HepG2 (cell line): ENCODE results near the gene NARF. TPM values are rescaled to one million over a fixed set of nuclear protein-coding genes. Genes with fewer than 3 reads are reported as not detected.

ENCODE experiments used
- MEIS1 ChIP-seq: sonication (generic); formaldehyde crosslinking; IDR thresholded peaks from 2 replicates; pipeline ENCODE4 v1.9.0; 2021; ENCODE audit warnings: mild to moderate bottlenecking, missing genetic modification reagents, moderate library complexity, borderline replicate concordance
- NFATC3 ChIP-seq: sonication (generic); formaldehyde crosslinking; IDR thresholded peaks from 2 replicates; pipeline ENCODE4 v1.5.1; 2020; ENCODE audit warnings: mild to moderate bottlenecking, missing genetic modification reagents
- RFXAP ChIP-seq: sonication (generic); formaldehyde crosslinking; IDR thresholded peaks from 2 replicates; pipeline ENCODE4 v1.4.0; 2020; ENCODE audit warnings: missing genetic modification reagents, borderline replicate concordance
- ZFP41 ChIP-seq: sonication (generic); formaldehyde crosslinking; IDR thresholded peaks from 2 replicates; pipeline ENCODE4 v1.4.0; 2020; ENCODE audit warnings: mild to moderate bottlenecking, missing genetic modification reagents, borderline replicate concordance
- ZNF7 ChIP-seq: IDR thresholded peaks from 2 replicates; pipeline ENCODE4 v1.6.1; 2016; ENCODE audit warnings: missing biosample characterization, missing genetic modification reagents
- ZNF781 ChIP-seq: sonication (generic); formaldehyde crosslinking; IDR thresholded peaks from 2 replicates; pipeline ENCODE4 v1.5.1; 2020; ENCODE audit warnings: borderline replicate concordance, mild to moderate bottlenecking, missing genetic modification reagents; ENCODE audit errors: not compliant biosample characterization
- polyA plus RNA-seq, 8 experiments: library from polyadenylated mRNA; depleted of rRNA in 3 of 8; stranded (reverse) in 7 of 8; unstranded in 1 of 8; fragments of >200 nt; fragmentation: Illumina TruSeq in 4 of 8; extraction: Trizol in 4 of 8; gene quantifications; 2 replicates each; pipeline versions ENCODE4 v1.2.1 to v1.2.3, GENCODE V29; 2011 to 2016; ENCODE audit warnings: low read depth in 4 of 8, missing spikeins in 1 of 8, mixed read lengths in 1 of 8; ENCODE audit not compliant: insufficient read depth in 1 of 8
- total RNA-seq, 5 experiments: library from RNA; depleted of rRNA; stranded (reverse); fragments of >200 nt; fragmentation: Illumina TruSeq; extraction: Trizol; gene quantifications; 2 replicates each; pipeline ENCODE4 v1.2.3, GENCODE V29; 2016; ENCODE audit warnings: low read depth in 1 of 5
- TF ChIP-seq, protein P1 (sequence below): sonication (generic); formaldehyde crosslinking; IDR thresholded peaks from 2 replicates; pipeline ENCODE4 v1.5.0; 2020; ENCODE audit warnings: missing genetic modification reagents
- TF ChIP-seq, protein P2 (sequence below): sonication (generic); formaldehyde crosslinking; IDR thresholded peaks from 2 replicates; pipeline ENCODE4 v1.5.0; 2020; ENCODE audit warnings: missing genetic modification reagents
- TF ChIP-seq, protein P3 (sequence below): sonication (generic); formaldehyde crosslinking; IDR thresholded peaks from 2 replicates; pipeline ENCODE4 v1.8.1; 2022; ENCODE audit warnings: low read depth, mild to moderate bottlenecking, missing genetic modification reagents
- TF ChIP-seq, protein P4 (sequence below): sonication (generic); formaldehyde crosslinking; IDR thresholded peaks from 2 replicates; pipeline ENCODE4 v1.4.0; 2020; ENCODE audit warnings: missing genetic modification reagents, borderline replicate concordance
- TF ChIP-seq, protein P5 (sequence below): sonication (generic); formaldehyde crosslinking; IDR thresholded peaks from 2 replicates; pipeline ENCODE4 v1.4.0; 2020; ENCODE audit warnings: missing genetic modification reagents
- TF ChIP-seq, protein P6 (sequence below), 2 experiments: sonication (generic) in 1 of 2; formaldehyde crosslinking in 1 of 2; IDR thresholded peaks; 2 replicates each; pipeline versions ENCODE4 v1.4.0 to v1.6.1; 2018 to 2020; ENCODE audit warnings: missing genetic modification reagents in 2 of 2, borderline replicate concordance in 1 of 2, low read depth in 1 of 2, mild to moderate bottlenecking in 1 of 2, missing biosample characterization in 1 of 2

Gene NARF
- total and polyA plus RNA-seq, 2 of the 13 experiments (the other 11 are each of a cell fraction or from before 2014, with no cell fraction given), result 61.1 to 144 TPM

DNA sequence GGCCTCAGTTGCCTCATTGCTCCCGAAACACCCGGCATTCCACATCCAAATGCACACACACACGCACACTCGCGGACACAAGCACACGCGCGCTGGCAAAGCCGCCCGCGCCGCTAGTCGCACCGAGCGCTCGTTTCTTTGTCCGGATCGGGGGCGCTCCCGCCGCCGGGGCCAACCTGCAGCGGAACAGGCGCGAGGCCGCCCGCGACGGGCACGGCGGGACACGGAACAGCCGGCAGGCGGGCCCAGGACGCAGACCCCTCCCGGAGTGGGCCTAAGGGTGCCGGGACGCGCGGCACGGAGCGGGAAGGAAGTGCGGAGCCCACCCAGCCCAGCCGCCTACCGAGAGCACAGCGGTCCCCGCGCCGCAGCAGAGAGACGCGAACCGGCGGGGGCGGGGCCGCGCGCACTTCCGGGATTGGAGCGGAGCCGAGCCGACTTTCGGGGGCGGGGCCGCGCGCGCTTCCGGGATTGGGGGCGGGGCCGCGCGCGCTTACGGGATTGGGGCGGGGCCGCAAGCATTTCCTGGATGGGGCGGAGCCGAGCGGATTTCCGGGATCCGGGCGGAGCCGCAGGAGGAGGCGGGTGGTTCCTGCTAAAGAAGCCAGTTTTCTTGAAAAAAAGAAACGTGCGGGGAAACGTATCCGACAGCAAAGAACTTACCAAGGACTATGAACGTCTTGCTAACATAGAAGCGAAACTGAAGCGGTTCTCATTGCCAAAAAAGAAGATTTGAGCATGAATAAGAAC is 8.0 kb upstream of the NARF start, which contains the start of gene CYBC1 (continued):
- TF ChIP-seq, protein P1, sequence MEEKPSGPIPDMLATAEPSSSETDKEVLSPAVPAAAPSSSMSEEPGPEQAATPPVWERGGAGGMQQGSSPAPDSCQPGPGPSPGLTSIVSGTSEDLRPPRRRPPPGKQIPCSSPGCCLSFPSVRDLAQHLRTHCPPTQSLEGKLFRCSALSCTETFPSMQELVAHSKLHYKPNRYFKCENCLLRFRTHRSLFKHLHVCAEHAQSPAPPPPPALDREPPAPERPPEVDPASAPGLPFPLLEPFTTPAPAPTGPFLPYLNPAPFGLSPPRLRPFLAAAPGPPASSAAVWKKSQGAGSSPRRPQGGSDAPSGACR (CRISPR knock-in tag), result peak; percentile 51; the same call in 1 of the 2 replicates
- TF ChIP-seq MEIS1 (CRISPR knock-in tag), result no peak; the same call in 1 of the 2 replicates
- no peak for TF ChIP-seq ZNF7 (CRISPR knock-in tag)
- TF ChIP-seq RFXAP, result peak; percentile 78; the same call in 1 of the 2 replicates
- TF ChIP-seq ZNF781, result no peak
- TF ChIP-seq, protein P2, sequence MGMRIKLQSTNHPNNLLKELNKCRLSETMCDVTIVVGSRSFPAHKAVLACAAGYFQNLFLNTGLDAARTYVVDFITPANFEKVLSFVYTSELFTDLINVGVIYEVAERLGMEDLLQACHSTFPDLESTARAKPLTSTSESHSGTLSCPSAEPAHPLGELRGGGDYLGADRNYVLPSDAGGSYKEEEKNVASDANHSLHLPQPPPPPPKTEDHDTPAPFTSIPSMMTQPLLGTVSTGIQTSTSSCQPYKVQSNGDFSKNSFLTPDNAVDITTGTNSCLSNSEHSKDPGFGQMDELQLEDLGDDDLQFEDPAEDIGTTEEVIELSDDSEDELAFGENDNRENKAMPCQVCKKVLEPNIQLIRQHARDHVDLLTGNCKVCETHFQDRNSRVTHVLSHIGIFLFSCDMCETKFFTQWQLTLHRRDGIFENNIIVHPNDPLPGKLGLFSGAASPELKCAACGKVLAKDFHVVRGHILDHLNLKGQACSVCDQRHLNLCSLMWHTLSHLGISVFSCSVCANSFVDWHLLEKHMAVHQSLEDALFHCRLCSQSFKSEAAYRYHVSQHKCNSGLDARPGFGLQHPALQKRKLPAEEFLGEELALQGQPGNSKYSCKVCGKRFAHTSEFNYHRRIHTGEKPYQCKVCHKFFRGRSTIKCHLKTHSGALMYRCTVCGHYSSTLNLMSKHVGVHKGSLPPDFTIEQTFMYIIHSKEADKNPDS (CRISPR knock-in tag), result peak; percentile 66; the same call in 1 of the 2 replicates
- TF ChIP-seq, protein P3, sequence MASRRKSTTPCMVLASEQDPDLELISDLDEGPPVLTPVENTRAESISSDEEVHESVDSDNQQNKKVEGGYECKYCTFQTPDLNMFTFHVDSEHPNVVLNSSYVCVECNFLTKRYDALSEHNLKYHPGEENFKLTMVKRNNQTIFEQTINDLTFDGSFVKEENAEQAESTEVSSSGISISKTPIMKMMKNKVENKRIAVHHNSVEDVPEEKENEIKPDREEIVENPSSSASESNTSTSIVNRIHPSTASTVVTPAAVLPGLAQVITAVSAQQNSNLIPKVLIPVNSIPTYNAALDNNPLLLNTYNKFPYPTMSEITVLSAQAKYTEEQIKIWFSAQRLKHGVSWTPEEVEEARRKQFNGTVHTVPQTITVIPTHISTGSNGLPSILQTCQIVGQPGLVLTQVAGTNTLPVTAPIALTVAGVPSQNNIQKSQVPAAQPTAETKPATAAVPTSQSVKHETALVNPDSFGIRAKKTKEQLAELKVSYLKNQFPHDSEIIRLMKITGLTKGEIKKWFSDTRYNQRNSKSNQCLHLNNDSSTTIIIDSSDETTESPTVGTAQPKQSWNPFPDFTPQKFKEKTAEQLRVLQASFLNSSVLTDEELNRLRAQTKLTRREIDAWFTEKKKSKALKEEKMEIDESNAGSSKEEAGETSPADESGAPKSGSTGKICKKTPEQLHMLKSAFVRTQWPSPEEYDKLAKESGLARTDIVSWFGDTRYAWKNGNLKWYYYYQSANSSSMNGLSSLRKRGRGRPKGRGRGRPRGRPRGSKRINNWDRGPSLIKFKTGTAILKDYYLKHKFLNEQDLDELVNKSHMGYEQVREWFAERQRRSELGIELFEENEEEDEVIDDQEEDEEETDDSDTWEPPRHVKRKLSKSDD, result no peak
- TF ChIP-seq, protein P4, sequence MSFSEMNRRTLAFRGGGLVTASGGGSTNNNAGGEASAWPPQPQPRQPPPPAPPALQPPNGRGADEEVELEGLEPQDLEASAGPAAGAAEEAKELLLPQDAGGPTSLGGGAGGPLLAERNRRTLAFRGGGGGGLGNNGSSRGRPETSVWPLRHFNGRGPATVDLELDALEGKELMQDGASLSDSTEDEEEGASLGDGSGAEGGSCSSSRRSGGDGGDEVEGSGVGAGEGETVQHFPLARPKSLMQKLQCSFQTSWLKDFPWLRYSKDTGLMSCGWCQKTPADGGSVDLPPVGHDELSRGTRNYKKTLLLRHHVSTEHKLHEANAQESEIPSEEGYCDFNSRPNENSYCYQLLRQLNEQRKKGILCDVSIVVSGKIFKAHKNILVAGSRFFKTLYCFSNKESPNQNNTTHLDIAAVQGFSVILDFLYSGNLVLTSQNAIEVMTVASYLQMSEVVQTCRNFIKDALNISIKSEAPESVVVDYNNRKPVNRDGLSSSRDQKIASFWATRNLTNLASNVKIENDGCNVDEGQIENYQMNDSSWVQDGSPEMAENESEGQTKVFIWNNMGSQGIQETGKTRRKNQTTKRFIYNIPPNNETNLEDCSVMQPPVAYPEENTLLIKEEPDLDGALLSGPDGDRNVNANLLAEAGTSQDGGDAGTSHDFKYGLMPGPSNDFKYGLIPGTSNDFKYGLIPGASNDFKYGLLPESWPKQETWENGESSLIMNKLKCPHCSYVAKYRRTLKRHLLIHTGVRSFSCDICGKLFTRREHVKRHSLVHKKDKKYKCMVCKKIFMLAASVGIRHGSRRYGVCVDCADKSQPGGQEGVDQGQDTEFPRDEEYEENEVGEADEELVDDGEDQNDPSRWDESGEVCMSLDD, result no peak
- no peak; the same call in 1 of the 2 replicates for TF ChIP-seq ZFP41
- TF ChIP-seq, protein P5, sequence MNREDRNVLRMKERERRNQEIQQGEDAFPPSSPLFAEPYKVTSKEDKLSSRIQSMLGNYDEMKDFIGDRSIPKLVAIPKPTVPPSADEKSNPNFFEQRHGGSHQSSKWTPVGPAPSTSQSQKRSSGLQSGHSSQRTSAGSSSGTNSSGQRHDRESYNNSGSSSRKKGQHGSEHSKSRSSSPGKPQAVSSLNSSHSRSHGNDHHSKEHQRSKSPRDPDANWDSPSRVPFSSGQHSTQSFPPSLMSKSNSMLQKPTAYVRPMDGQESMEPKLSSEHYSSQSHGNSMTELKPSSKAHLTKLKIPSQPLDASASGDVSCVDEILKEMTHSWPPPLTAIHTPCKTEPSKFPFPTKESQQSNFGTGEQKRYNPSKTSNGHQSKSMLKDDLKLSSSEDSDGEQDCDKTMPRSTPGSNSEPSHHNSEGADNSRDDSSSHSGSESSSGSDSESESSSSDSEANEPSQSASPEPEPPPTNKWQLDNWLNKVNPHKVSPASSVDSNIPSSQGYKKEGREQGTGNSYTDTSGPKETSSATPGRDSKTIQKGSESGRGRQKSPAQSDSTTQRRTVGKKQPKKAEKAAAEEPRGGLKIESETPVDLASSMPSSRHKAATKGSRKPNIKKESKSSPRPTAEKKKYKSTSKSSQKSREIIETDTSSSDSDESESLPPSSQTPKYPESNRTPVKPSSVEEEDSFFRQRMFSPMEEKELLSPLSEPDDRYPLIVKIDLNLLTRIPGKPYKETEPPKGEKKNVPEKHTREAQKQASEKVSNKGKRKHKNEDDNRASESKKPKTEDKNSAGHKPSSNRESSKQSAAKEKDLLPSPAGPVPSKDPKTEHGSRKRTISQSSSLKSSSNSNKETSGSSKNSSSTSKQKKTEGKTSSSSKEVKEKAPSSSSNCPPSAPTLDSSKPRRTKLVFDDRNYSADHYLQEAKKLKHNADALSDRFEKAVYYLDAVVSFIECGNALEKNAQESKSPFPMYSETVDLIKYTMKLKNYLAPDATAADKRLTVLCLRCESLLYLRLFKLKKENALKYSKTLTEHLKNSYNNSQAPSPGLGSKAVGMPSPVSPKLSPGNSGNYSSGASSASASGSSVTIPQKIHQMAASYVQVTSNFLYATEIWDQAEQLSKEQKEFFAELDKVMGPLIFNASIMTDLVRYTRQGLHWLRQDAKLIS (CRISPR knock-in tag), result no peak; the same call in 1 of the 2 replicates
- TF ChIP-seq, protein P6, sequence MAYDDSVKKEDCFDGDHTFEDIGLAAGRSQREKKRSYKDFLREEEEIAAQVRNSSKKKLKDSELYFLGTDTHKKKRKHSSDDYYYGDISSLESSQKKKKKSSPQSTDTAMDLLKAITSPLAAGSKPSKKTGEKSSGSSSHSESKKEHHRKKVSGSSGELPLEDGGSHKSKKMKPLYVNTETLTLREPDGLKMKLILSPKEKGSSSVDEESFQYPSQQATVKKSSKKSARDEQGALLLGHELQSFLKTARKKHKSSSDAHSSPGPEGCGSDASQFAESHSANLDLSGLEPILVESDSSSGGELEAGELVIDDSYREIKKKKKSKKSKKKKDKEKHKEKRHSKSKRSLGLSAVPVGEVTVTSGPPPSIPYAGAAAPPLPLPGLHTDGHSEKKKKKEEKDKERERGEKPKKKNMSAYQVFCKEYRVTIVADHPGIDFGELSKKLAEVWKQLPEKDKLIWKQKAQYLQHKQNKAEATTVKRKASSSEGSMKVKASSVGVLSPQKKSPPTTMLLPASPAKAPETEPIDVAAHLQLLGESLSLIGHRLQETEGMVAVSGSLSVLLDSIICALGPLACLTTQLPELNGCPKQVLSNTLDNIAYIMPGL (CRISPR knock-in tag; IDR thresholded peaks at IDR 0.05; ENCODE audit: borderline replicate concordance in 1 of 2, low read depth in 1 of 2), result peak; percentile 82 to 85; a peak in 3 of 4 replicates
- no peak for TF ChIP-seq NFATC3 (CRISPR knock-in tag)
